Sciatic nerve (tissue), 2 donors: ENCODE data around the gene OR10J5. TPM values are rescaled to one million over a fixed set of nuclear protein-coding genes. Genes with fewer than 3 reads are reported as not detected.

Experiments
- ATAC-seq: fragments of 200-7000 bp; cut with Tn5 transposase; one replicate; pipeline ENCODE4 v1.9.1; 2020; ENCODE audit warnings: mild to moderate bottlenecking, moderate library complexity
- DNase-seq: peaks from one replicate; pipeline ENCODE4 v3.0.0-alpha.2; 2020; ENCODE audit warnings: low spot score
- intact Hi-C: fragments of 100-400 bp; cut with DNase I; formaldehyde crosslinking; loops from one replicate; pipeline ENCODE4 v1.14.2; 2022
- total RNA-seq: library from RNA; stranded (reverse); fragmentation: NEBNext Ultra II Directional; extraction: Animal tissue kit (Norgen Biotek cat#: 25700); gene quantifications from one replicate; pipeline ENCODE4 v1.2.1, GENCODE V29; 2021
- donor health status: DM: no; HTN: no; CAD: no.
- donor health status: DM: no; HTN: no; CAD: no.

Gene OR10J5
- total RNA-seq, 1 donor from 2014 or later: not detected

GRCh38 chr1:159493354-159493753 lies 42.5 kb downstream of the OR10J5 start:
- no peak for ATAC-seq
- no peak for DNase-seq
- intact Hi-C loops: no loop called here

- no peak for ATAC-seq
- DNase-seq: no peak
- intact Hi-C loops: no loop called here
These were observed 43.1 kb downstream of the OR10J5 start for GRCh38 chr1:159492575-159493323.

Other genes with a start within 250 kb of the OR10J5 start
- 3.5 TPM for gene FCER1A, start 233.7 kb downstream of the OR10J5 start, total RNA-seq
- not detected for gene OR10J4, start 103.8 kb downstream of the OR10J5 start, total RNA-seq
- gene OR10J1, start 96.3 kb downstream of the OR10J5 start, total RNA-seq: not detected
- not detected for gene APCS, start 51.8 kb upstream of the OR10J5 start, total RNA-seq
- 0.22 TPM for gene CRP, start 178.6 kb upstream of the OR10J5 start, total RNA-seq
- gene DUSP23, start 245.0 kb upstream of the OR10J5 start, total RNA-seq: 48.2 TPM